Measurements from ENCODE around the gene DNAJB14. TPM values are rescaled to one million over a fixed set of nuclear protein-coding genes. Genes with fewer than 3 reads are reported as not detected.
A peak's percentile ranks its signal among the peaks of the same experiment; 100 is the strongest.

DNAJB14 gene
- total RNA-seq, 4 donors from 2014 or later, result 41.9 to 58.1 (median 48.5) TPM

DNA sequence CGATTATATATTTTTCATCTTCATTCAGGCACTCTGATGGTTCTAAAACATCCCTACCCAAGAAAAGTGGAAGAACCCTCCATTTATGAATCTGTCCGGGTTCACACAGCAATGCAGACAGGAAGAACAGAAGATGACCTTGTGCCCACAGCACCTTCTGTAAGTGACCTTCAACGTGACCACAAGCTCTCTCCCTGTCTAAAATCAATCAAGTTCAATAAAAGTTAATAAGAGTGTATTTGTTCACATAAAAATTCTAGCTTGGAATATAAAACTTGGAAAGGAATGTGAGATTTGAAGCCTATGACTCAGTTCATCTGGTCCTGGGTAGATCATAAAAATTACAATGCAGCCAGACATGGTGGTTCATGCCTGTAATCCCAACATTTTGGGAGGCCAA, 93.2 kb downstream of the DNAJB14 start:
- H3K27me3 ChIP-seq, result no peaks in the 10 kb centered on the region
- H3K4me1 ChIP-seq, result no peaks in the 10 kb centered on the region
- no peaks in the 10 kb centered on the region for H3K36me3 ChIP-seq
- no peak overlapping the region for H3K4me3 ChIP-seq
- in situ Hi-C loops (cut with MboI; ENCODE audit: low pct_ligation_motif_present in 1 of 4, low pct_unique_long_range_greater_than_20kb in 1 of 4, low sequenced_read_pairs in 3 of 4) (no loop called here), intact Hi-C loops (cut with DNase I; ENCODE audit: low total_unique reads) (no loop called here)
- 85 to 88% methylated on average over 2 to 3 of the region's 3 CpGs for WGBS, 2 donors (ENCODE audit: low coverage in 1 of 2)
- TF ChIP-seq EP300 (IDR thresholded peaks at IDR 0.05; ENCODE audit: low read depth), result no peak
- TF ChIP-seq POLR2AphosphoS5 (IDR thresholded peaks at IDR 0.05), result no peak
- no peak for TF ChIP-seq POLR2A (IDR thresholded peaks at IDR 0.05)
- TF ChIP-seq, protein P1, sequence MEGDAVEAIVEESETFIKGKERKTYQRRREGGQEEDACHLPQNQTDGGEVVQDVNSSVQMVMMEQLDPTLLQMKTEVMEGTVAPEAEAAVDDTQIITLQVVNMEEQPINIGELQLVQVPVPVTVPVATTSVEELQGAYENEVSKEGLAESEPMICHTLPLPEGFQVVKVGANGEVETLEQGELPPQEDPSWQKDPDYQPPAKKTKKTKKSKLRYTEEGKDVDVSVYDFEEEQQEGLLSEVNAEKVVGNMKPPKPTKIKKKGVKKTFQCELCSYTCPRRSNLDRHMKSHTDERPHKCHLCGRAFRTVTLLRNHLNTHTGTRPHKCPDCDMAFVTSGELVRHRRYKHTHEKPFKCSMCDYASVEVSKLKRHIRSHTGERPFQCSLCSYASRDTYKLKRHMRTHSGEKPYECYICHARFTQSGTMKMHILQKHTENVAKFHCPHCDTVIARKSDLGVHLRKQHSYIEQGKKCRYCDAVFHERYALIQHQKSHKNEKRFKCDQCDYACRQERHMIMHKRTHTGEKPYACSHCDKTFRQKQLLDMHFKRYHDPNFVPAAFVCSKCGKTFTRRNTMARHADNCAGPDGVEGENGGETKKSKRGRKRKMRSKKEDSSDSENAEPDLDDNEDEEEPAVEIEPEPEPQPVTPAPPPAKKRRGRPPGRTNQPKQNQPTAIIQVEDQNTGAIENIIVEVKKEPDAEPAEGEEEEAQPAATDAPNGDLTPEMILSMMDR (IDR thresholded peaks at IDR 0.05), result no peak
- no peaks in the 10 kb centered on the region for H3K9me3 ChIP-seq
- H3K27ac ChIP-seq, result no peak overlapping the region
- no peak for DNase-seq

DNA sequence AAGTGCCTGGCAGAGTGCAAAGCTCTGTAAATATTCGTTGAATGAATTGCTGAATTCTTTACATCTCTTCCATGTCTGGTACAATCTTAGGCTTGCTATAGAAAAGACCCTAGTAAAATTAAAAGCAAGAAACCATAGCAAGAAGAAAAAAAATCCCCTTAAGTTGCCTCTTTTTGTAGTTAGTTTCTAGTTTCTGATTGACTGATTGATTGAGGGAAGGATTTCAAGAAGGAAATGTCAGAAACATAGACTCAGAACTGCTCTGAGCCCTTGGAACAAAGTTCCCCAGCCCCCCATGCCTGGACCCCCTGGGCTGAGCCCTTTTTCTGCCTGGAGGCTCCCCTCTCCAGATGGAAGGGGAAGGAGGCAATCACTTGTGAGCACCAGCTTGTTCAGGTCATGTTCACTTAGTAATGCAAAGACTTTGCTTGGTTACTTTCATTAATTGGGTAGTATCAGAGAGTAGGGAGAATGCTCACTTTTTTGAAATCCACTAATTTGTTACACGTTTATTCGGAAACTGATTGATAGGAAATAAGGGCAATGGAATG, 94.1 kb downstream of the DNAJB14 start:
- DNase-seq, result no peak
- Histone ChIP-seq H3K27ac (no peak overlapping the region), H3K4me3 (no peak overlapping the region), H3K27me3 (no peaks in the 10 kb centered on the region), H3K36me3 (no peaks in the 10 kb centered on the region), H3K4me1 (no peaks in the 10 kb centered on the region), H3K9me3 (no peaks in the 10 kb centered on the region)
- TF ChIP-seq POLR2AphosphoS5 (IDR thresholded peaks at IDR 0.05) (no peak), EP300 (IDR thresholded peaks at IDR 0.05; ENCODE audit: low read depth) (no peak), POLR2A (IDR thresholded peaks at IDR 0.05) (no peak)
- TF ChIP-seq, protein P1 (IDR thresholded peaks at IDR 0.05), result no peak
- in situ Hi-C loops (cut with MboI; ENCODE audit: low pct_ligation_motif_present in 1 of 4, low pct_unique_long_range_greater_than_20kb in 1 of 4, low sequenced_read_pairs in 3 of 4), result no loop called here
- 81 to 82% methylated on average over 3 of the region's 3 CpGs for WGBS, 2 donors (ENCODE audit: low coverage in 1 of 2)
- intact Hi-C loops (cut with DNase I; ENCODE audit: low total_unique reads), result no loop called here

DNA sequence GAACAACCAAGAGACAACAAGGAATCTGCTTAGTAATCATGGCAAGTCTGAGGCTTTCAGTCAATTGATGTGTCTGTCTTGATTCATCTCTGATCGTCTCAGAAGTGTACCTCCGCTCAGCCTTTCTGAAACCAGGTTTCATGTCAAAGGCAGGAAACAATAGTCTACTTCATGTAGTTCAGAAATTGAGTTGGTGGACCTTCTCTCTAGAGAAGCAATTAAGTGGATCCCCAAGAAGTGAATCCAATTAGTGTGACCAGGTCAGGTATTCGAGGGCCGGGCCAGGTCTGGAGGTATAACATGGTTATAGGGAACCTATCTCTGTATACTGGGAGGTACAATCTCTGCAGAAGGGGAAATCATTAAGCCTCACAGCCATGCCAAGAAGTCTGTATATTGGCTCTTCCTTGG, 97.8 kb downstream of the DNAJB14 start:
- Histone ChIP-seq H3K27me3 (no peaks in the 10 kb centered on the region), H3K4me1 (no peaks in the 10 kb centered on the region), H3K9me3 (no peaks in the 10 kb centered on the region), H3K4me3 (no peak overlapping the region), H3K36me3 (no peaks in the 10 kb centered on the region), H3K27ac (no peak overlapping the region)
- in situ Hi-C loops (cut with MboI; ENCODE audit: low pct_ligation_motif_present in 1 of 4, low pct_unique_long_range_greater_than_20kb in 1 of 4, low sequenced_read_pairs in 3 of 4), result no loop called here
- 86 to 93% methylated on average over 3 to 4 of the region's 4 CpGs for WGBS, 2 donors (ENCODE audit: low coverage in 1 of 2)
- DNase-seq, result no peak
- intact Hi-C loops (cut with DNase I; ENCODE audit: low total_unique reads), result no loop called here
- TF ChIP-seq EP300 (IDR thresholded peaks at IDR 0.05; ENCODE audit: low read depth), result no peak
- no peak for TF ChIP-seq POLR2A (IDR thresholded peaks at IDR 0.05)
- TF ChIP-seq, protein P1 (IDR thresholded peaks at IDR 0.05), result no peak
- no peak for TF ChIP-seq POLR2AphosphoS5 (IDR thresholded peaks at IDR 0.05)

DNA sequence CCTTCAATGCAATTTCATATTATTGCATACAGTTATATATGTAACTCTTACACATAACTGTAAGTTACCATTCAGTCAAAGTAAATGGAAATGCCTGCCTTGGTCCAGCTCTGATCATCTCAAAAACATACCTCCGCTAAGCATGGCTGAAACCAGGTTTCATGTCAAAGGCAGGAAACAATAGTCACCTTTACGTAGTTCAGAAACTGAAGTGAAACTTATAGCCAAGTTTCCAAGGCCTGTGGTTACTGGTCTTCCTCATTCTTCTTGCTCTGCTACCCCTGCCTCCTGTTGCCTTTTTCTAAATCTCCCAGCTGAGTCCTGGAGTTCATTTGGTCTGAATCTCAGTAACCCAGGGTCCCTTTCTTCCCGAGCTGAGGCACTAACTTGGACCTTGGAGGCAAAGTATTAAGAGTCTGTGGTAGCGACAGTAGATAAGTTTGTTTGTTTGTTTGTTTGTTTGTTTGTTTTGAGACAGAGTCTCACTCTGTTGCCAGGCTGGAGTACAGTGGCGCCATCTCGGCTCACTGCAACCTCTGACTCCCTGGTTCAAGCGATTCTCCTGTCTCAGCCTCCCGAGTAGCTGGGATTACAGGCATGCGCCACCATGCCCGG, 98.9 kb downstream of the DNAJB14 start:
- Histone ChIP-seq H3K4me1 (no peaks in the 10 kb centered on the region), H3K36me3 (no peaks in the 10 kb centered on the region), H3K27ac (peak overlapping the region in 1 of 4 donors; percentile 29), H3K27me3 (no peaks in the 10 kb centered on the region), H3K9me3 (no peaks in the 10 kb centered on the region), H3K4me3 (no peak overlapping the region)
- TF ChIP-seq, protein P1 (IDR thresholded peaks at IDR 0.05), result no peak
- no peak for TF ChIP-seq POLR2A (IDR thresholded peaks at IDR 0.05)
- peak in 1 of 3 donors; percentile 15 for TF ChIP-seq POLR2AphosphoS5 (IDR thresholded peaks at IDR 0.05)
- TF ChIP-seq EP300 (IDR thresholded peaks at IDR 0.05; ENCODE audit: low read depth), result no peak
- intact Hi-C loops (cut with DNase I; ENCODE audit: low total_unique reads), result no loop called here
- no peak for DNase-seq
- in situ Hi-C loops (cut with MboI; ENCODE audit: low pct_ligation_motif_present in 1 of 4, low pct_unique_long_range_greater_than_20kb in 1 of 4, low sequenced_read_pairs in 3 of 4), result no loop called here
- WGBS, 2 donors (ENCODE audit: low coverage in 1 of 2), result 80 to 89% methylated on average over 8 to 10 of the region's 10 CpGs
